DMS79 treated with DMSO at 0.1 percent for 48 hours (cell line): ENCODE measurements around the gene ZNF575.

Experiments
- DNase-seq: peaks from one replicate; lab custom pipeline; 2025; lab: John Stamatoyannopoulos, UW

The ZNF575 gene

GRCh38 chr19:43532962-43533545 is at the start of gene ZNF575:
TSS of gene ZNF575 (plus strand) at chr19:43533188. CDS start at chr19:43534423, 1,235 bp downstream.
- peak; percentile 90 for DNase-seq

- DNase-seq: no peak
Measured at GRCh38 chr19:43483281-43483680, 49.7 kb upstream of the ZNF575 start.

GRCh38 chr19:43485951-43486350 is 47.0 kb upstream of the ZNF575 start:
- DNase-seq: no peak

- DNase-seq: no peak
Measured at GRCh38 chr19:43486412-43486811, 46.6 kb upstream of the ZNF575 start.

- DNase-seq: no peak
Measured at GRCh38 chr19:43488179-43488578, 44.8 kb upstream of the ZNF575 start.

- no peak for DNase-seq
Measured at GRCh38 chr19:43489310-43489709, 43.7 kb upstream of the ZNF575 start.

DNA sequence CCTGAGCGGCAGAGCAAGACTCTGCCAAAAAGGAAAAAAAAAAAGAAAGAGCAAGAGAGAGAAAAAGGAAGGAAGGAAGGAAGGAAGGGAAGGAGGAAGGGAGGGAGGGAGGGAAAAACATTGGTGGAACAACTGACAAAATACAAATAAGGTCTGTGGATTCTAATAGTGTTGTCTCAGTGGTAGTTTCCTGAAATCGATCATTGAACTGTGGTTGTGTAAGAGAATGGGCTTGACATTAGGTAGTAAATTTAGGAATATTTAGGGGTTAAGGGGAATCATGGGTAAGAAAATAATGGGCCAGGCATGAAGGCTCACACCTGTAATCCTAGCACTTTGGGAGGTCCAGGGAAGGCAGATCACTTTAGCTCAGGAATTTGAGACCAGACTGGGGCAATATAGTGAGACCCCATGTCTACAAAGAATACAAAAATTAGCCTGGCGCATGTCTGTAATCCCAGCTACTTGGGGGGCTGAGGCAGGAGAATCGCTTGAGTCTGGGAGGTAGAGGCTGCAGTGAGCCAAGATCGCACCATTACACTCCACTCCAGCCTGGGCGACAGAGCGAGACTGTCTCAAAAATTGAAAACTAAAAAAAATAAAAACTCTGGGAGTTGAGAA is 42.9 kb upstream of the ZNF575 start:
- no peak for DNase-seq

DNA sequence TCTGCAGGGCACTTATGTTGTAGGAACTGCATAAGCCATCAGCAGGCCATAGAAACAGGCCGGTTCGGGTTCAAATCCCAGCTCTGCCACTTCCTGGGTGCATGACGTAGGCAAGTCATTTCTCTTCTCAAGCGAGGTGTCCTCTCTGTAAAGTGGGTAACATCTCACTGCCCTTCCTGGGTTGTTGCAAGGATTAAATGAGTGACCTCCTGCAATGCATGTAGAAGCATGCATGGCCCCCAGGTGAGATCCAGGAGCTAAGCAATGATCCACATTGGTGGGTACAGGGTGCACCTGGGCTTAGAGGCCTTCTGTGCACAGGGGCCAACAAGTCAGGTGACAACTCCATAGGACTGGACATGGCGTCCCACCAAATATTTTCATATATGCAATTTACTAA is 42.2 kb upstream of the ZNF575 start:
- DNase-seq: no peak

GRCh38 chr19:43495082-43495481 is 37.9 kb upstream of the ZNF575 start:
- no peak for DNase-seq

DNA sequence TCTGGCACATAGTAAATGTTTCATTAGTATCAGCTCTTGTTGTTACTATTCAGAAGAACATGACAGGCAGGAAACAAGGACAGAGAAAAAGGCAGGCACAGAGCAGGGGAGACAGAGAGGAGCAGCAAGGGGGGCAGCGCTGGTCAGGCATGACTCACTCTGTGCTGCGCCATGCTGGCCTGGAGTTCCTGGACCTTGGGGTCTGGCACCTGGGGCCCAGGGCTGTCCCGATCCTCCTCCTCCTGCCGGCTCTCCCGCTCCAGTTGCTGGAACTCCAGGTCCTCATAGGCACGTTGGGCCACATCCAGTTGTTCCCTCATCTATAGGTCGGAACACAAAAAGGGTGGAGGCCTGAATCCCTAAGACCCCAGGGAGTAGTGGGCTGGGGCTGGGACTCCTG is 36.0 kb upstream of the ZNF575 start:
- DNase-seq: no peak

- no peak for DNase-seq
Measured at GRCh38 chr19:43498233-43498842, 34.6 kb upstream of the ZNF575 start.

DNA sequence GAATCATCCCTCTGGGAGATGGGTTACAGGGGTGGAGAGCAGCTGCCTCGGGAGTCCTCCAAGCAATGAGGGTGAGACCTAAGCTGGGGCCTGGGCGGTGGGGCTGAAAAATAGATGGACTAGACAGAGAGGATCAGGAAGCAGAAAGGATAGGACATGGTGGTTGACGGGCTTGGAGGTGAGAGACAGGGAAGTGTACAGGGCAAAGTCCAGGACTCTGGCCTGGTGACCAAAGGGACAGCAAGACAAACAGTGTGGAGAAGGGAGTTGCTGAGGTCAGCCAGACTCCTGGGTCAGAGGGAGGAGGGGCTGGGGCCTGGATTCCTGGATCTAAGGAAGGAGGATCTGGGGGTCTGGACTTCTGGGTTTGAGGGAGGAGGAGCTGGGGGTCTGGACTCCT is 33.9 kb upstream of the ZNF575 start:
- DNase-seq: no peak

DNA sequence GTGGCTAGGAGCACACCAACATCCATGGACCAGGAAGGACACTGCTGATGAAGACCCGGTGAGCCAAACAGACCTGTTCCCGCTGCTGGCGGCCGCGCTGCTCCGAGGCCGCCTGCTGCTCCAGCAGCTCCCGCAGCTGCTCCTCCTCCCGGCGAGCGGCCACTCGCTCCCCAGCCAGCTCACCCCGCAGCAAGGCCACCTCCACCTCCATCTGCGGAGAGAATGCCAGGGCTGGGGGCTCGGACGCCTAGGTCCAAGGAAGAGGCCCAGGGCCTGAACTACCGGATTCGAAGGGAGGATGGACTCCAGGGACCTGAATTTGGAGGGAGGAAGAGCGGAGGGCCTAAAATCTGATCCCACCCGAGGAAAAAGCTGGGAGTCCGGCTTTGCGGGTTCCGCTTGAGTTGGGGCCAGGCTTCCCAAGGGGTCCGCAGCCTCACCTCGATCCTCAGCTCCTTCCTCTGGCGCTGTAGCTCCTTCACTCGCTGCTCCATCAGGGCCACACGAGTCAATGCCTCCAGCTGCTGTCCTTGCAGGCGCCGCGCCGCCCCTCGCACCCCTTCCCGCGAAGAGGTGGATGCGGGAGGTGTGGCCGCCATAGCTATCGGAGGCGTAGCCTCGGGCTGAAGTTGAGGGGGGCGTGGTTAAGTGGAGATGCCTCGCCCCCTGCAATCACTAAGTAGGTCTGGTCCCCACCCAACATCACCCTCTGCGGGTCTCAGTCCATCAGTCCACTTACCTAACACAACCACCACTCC is 31.1 kb upstream of the ZNF575 start:
- DNase-seq: no peak

GRCh38 chr19:43502419-43502976 is 30.5 kb upstream of the ZNF575 start:
- DNase-seq: no peak

GRCh38 chr19:43503501-43504425 is 29.2 kb upstream of the ZNF575 start:
- peak; percentile 87 for DNase-seq

GRCh38 chr19:43504426-43505185 is 28.4 kb upstream of the ZNF575 start, which contains the start of gene PHLDB3:
TSS of gene PHLDB3 (minus strand) at chr19:43504746. CDS start at chr19:43504118, 628 bp downstream.
- DNase-seq: peak; percentile 2

DNA sequence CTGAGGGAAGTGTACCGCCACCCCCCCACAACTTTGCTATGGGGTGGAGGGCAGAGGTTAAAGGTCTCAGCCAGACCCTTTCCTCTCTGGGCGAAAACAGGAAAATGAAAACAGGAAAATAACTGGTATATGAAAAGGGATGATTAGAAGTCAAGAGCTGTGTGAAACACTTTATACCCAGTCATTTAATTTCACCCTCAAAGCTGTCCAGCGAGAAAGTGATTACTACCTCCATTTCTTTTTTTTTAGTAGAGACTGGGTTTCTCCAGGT is 27.9 kb upstream of the ZNF575 start:
- DNase-seq: no peak

DNA sequence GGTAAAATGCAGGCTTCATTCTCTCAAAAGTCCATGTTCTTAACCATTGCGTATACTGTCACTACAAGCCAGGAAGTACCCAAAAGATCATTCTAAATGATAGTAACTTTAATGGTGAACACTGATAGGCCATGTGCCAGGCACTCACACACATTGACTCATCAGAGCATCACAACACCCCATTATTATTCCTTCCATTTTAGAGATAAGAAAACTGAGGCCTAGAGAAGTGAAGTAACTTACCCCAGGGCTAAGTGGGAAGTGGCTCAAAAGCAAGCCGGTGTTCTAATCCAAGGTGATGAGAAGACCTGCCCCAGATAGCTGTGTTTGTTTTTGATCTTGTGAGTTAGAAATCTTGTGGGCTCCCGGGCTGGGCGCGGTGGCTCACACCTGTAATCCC is 27.0 kb upstream of the ZNF575 start:
- no peak for DNase-seq

- no peak for DNase-seq
Measured at GRCh38 chr19:43506629-43507028, 26.4 kb upstream of the ZNF575 start.

- no peak for DNase-seq
Measured at GRCh38 chr19:43507880-43508279, 25.1 kb upstream of the ZNF575 start.

GRCh38 chr19:43510713-43511112 is 22.3 kb upstream of the ZNF575 start:
- DNase-seq: no peak
